Measurements from ENCODE around the gene MUC13. TPM values are rescaled to one million over a fixed set of nuclear protein-coding genes. Genes with fewer than 3 reads are reported as not detected.

Gene MUC13
- total RNA-seq, 1 donor from 2014 or later: 0.18 TPM

DNA sequence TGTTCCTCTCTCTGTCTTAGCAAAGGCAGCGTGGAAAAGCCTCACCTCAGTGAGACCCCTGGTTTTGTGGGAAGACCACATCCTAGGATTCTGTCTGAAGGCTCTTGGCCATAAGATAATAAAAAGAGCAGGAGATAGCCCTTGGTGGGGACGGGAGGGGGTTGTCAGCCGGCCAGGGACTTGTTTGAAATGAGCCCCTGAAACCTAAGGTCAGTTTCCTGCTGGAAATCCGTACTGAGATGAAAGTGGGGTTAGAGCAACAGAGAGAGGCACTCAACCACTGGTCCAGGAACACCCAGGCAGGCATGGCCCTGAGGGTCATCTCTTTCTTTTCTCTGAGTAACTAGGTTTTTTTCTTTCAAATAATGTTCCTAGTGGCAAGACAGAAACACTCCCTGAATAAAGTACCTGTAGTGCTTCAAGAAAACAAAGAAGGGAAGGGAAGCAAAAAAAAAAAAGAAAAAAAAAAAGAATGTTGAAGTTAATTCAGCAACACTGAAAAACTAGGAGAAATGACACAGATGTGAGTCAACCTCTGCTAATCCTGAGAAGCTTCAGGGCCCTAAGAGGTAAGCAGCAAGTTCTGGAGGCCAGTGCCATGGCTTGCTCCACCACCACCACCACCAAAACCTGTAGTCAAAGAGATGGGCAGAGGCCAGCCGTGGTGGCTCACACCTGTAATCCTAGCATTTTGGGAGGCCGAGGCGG lies 50.6 kb downstream of the MUC13 start:
- Histone ChIP-seq H3K27ac (no peak overlapping the region), H3K4me1 (peaks cover 23% of the 10 kb centered on the region)
- no peak for DNase-seq

DNA sequence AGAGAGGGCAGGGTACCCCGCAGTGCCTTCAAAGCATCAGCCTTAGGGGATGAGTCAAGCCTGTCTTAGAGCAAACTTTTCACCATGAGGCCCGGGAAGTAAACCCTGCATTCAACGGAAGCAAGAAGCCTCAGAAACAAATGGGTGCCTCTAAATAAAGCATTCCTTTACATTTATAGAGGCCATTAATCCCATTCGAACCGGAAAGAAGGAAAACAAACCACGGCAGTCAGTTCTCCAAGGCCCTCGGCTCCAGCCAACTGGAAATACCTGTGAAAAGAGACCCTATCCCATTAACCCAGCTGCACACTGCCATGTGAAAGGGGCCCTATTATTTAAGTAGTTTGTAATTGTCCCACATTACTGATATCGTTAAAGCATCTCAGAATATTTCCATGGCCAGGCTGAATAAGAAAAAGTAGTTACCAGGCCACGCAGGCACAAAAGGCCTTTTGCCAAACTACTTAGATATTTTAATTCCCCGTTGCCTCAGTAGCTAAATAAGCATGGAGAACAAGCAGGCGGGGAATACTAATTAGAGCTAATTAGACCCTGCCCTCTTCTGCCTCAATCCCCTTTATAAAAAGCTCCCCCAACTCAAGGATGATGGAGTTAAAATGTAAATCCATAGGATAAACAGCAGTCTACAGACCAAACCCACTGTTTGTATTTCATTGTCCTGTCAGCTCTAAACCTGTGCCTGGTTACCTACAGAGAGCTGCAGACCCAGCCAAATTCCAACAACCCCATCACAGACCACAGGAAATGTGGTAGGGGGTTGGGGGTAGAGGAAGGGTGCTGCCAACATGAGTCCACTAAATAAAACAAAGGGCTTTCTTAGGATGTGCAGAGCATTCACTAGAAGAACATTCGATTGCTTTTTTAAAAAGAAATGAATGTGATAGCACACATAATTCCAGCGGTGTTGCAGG lies 51.5 kb downstream of the MUC13 start:
- DNase-seq (no peak), ATAC-seq (no peak)
- intact Hi-C loops (cut with DNase I): no loop called here
- peaks cover 31% of the 10 kb centered on the region for H3K4me1 ChIP-seq
- no peaks in the 10 kb centered on the region for H3K27me3 ChIP-seq (ENCODE audit: low read depth)
- no peaks in the 10 kb centered on the region for H3K36me3 ChIP-seq
- H3K4me3 ChIP-seq: no peak overlapping the region
- H3K27ac ChIP-seq: no peak overlapping the region
- TF ChIP-seq, protein P1, sequence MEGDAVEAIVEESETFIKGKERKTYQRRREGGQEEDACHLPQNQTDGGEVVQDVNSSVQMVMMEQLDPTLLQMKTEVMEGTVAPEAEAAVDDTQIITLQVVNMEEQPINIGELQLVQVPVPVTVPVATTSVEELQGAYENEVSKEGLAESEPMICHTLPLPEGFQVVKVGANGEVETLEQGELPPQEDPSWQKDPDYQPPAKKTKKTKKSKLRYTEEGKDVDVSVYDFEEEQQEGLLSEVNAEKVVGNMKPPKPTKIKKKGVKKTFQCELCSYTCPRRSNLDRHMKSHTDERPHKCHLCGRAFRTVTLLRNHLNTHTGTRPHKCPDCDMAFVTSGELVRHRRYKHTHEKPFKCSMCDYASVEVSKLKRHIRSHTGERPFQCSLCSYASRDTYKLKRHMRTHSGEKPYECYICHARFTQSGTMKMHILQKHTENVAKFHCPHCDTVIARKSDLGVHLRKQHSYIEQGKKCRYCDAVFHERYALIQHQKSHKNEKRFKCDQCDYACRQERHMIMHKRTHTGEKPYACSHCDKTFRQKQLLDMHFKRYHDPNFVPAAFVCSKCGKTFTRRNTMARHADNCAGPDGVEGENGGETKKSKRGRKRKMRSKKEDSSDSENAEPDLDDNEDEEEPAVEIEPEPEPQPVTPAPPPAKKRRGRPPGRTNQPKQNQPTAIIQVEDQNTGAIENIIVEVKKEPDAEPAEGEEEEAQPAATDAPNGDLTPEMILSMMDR (IDR thresholded peaks at IDR 0.05): no peak
- H3K9me3 ChIP-seq: no peaks in the 10 kb centered on the region

More for the DNA sequence above, 50.6 kb downstream of the MUC13 start:
- Histone ChIP-seq H3K36me3 (no peaks in the 10 kb centered on the region), H3K27me3 (ENCODE audit: low read depth) (no peaks in the 10 kb centered on the region), H3K9me3 (no peaks in the 10 kb centered on the region), H3K4me3 (no peak overlapping the region)
- no peak for ATAC-seq
- TF ChIP-seq, protein P1 (IDR thresholded peaks at IDR 0.05): no peak
- intact Hi-C loops (cut with DNase I): no loop called here

DNA sequence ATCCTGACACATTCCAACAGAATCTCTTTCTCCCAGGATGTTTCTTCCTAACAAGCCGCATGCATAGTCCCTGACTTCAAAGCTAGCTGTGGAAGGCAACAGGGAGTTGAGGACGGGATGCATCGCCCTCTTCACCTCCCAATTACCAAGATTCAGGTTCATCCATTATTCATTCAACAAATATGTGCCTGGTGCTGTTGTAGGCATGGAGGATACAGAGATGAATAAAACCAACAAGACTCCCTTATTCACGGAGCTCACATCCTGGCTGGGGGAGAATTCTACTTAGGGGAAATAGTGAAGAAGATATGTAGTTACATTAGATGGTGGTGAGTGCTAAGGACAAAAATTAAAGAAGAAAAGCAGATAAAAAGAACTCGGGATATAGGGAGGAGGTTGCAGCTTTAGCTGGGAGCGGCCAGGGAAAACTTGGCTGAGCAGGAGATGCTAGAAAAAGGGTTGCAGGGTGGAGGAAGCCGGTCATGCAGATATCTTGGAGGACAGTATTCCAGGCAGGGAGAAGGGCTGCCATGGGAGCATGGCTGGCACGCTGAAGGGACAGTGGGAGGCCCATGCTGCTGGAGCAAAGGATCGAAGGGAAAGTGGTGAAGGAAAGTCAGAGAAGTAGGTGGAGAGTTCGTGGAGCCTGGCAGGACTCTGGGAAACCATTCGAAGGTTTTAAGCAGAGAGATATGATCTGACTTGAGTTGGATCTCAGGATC lies 52.4 kb downstream of the MUC13 start:
- Histone ChIP-seq H3K9me3 (no peaks in the 10 kb centered on the region), H3K4me3 (no peak overlapping the region), H3K36me3 (no peaks in the 10 kb centered on the region), H3K27ac (no peak overlapping the region), H3K4me1 (peaks cover 41% of the 10 kb centered on the region), H3K27me3 (ENCODE audit: low read depth) (no peaks in the 10 kb centered on the region)
- ATAC-seq (no peak), DNase-seq (no peak)
- TF ChIP-seq, protein P1 (IDR thresholded peaks at IDR 0.05): no peak
- intact Hi-C loops (cut with DNase I): no loop called here

DNA sequence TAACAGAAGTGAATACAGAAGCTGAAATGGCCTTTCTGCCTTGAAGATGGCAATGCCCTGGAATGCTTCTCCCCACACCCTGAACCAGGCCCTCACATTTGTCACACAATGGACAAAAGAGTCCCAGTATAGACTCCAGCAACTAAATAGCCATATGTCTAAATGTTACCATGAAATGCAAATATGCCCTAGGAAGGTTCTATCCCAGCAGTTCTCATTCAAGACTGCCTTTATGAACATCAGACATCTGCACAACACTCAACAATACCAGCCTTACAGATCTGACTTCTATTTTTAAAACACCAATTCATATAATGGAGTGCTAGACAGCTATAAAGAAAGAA lies 55.2 kb downstream of the MUC13 start:
- no peaks in the 10 kb centered on the region for H3K9me3 ChIP-seq
- no peak overlapping the region for H3K4me3 ChIP-seq
- DNase-seq (no peak), ATAC-seq (no peak)
- H3K4me1 ChIP-seq: peaks cover 48% of the 10 kb centered on the region
- TF ChIP-seq, protein P1 (IDR thresholded peaks at IDR 0.05): no peak
- peak overlapping the region; percentile 26 for H3K27ac ChIP-seq
- no peaks in the 10 kb centered on the region for H3K36me3 ChIP-seq
- no peaks in the 10 kb centered on the region for H3K27me3 ChIP-seq (ENCODE audit: low read depth)
- intact Hi-C loops (cut with DNase I): no loop called here

DNA sequence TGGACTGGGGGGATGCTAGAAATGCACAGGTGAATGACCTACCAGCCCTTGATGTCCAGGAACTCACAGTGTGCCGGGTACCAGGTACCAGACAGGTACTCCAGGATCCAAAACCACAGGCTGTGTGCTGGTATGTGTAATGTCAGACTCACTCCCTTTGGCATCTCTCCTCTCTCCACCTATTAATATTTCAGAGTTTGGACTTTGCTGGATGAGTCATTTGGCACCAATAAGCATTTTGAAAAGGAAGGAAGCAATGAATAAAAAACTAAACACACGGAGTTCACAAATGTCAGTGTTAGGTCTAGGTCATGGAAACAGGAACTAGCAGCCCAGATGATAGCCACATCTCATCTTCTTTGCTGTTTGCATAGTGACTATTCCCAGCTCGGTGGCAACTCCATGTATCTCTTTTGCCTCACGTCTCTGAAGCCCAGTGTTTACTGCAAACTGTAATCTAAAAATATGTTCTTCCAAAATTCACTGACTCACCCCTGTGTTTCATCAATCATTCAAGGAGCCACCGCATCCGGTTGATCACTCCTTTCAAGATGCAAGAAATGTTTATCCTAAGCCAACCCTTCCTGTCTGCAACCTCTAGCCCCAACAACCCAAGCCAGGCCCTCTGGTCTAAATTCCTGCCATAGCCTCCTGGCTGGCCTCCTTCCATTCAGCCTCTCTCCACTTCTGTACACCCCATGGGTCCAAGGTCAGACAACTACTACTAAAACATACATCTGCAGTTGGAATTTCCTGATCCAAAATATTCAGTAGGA lies 55.8 kb downstream of the MUC13 start:
- intact Hi-C loops (cut with DNase I): no loop called here
- peaks cover 48% of the 10 kb centered on the region for H3K4me1 ChIP-seq
- DNase-seq (no peak), ATAC-seq (peak; percentile 73 to 77)
- peak overlapping the region; percentile 26 for H3K27ac ChIP-seq
- TF ChIP-seq, protein P1 (IDR thresholded peaks at IDR 0.05): no peak
- no peak overlapping the region for H3K4me3 ChIP-seq
- no peaks in the 10 kb centered on the region for H3K36me3 ChIP-seq
- no peaks in the 10 kb centered on the region for H3K9me3 ChIP-seq
- H3K27me3 ChIP-seq (ENCODE audit: low read depth): no peaks in the 10 kb centered on the region

Data from lower lobe of right lung (tissue), 2 donors.